Inflammatory macrophage treated with lipopolysaccharide for 4 hours (primary cell): Measurements from ENCODE around the gene TNS3.

Experiments
- DNase-seq: peaks from one replicate; pipeline ENCODE4 v3.0.0-alpha.2; 2020

The TNS3 gene

DNA sequence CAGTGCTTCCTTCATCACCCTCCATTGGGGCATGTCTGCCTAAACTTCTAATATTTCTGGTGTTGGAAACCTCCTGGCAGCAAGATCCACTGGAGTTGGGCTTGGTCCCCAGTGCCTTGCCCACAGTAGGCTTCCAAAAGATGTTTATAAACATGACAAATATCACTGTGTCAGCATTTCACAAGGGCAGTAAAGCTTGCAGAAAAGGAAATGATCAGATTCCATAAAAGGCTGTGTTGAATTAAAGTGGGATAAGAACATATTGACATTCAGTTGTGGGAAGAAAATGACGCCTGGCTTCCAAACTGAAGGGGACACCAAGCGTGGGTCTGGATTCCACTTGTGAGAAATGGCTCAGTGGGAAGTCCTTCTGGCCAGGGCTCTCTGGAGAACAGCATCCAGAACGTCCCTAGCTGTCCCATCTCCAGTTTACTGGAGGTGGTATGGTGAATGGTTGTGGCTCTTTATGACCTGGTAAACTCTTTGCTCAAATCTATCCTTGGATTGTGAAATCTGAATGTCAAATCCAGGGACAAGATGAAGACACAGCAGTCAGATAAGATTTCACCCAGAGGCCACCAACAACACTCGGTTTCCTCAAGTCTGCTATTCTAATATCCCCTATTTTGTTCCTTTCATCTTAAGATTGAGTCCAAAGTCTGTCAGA, 287.2 kb downstream of the TNS3 start:
- DNase-seq: no peak

DNA sequence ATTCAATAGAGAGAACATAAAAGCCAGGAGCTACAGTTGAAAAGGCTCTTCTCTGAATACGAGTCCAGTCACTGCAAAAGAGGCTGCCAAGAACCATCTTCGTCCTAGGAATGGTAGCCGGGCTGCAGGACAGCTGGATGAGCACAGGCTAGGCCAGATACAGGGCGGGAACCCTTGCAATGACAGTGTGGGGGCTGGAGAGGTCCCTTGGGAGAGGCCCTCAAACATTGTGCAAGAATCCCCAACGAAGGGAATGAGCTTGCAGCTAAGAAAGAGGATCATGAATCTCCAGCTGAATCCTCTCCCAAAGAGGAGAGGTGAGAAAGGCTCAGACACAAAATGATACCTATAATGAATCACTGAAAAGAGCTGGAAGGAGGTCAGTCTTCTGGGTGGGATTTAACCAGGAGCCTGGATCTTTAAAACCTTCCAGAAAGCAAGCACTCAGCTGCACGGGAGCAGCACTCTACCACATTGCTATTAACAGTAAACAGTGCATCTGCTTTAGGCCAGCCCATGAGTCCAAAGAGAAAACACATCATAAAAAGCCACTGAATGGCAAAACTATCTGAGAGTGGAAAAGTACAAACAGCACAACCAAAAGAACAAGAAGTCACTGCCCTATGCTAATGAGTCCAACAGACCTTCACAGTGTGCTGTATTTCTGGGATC, 287.9 kb downstream of the TNS3 start:
- peak; percentile 27 for DNase-seq

DNA sequence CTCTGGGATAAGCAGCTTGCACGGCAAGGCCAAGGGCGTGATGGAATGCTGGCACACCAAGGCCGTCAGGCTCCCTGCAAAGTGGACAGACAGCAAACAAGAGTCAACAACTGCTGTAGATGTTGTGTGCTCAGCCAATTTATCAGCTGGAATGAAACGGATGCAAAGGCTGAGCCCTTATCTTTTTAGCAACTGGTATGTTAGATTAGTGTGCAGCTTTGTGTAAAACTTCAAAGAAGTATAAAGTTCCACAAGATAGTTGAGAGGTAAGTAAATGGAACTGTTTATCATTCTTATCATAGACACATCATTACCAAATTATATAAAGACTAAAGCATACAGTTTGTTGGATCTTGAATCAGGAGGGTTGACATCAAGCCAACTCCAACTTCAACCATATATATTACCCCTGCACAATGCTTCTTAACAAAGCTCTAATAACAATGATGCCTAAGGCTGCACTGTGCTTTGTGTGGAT, 289.0 kb downstream of the TNS3 start:
- no peak for DNase-seq

DNA sequence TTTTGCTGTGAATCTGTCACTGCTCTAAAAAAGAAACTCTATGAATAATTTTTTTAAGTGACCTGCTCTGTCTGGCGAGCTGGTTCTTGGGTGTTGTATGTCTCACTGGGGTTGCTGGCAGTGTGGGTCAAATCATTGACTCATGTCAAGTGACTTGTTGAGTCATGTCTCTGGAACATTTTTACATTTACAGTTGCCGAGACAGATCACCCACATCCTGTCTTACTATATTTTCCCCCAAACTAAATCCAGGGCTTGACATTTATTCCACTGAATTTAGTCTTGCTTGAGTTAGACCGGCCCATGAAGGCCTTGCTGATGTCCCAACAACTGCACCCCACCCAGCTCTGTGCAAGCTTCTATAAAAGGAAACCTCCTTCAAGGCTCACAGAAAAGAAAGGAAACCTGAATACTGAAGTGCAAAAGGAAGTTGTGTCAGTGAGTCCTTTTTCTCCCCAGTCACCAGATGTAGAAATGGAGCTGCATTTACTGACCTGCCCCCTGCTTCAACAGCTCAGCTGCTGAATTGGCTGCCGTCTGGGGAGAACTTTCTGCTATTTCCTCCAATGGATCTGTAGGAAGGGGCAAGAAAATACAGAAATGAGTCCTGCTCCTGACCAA, 290.3 kb downstream of the TNS3 start:
- peak; percentile 97 for DNase-seq

DNA sequence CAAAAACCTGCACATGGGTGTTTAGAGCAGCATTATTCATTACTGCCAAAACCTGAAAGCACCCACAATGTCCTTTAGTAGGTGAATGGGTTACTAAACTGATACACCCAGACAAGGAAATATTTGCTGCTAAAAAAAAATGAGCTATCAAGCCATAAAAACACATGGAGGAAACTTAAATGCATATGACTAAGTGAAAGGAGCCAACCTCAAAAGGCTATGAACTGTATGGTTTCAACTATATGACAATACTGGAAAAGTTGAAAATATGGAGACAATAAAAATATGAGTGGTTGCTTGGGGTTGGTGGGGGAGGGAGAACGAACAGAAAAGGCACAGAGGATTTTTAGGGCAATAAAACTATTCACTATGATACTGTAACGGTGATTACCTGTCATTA, 291.0 kb downstream of the TNS3 start:
- no peak for DNase-seq

DNA sequence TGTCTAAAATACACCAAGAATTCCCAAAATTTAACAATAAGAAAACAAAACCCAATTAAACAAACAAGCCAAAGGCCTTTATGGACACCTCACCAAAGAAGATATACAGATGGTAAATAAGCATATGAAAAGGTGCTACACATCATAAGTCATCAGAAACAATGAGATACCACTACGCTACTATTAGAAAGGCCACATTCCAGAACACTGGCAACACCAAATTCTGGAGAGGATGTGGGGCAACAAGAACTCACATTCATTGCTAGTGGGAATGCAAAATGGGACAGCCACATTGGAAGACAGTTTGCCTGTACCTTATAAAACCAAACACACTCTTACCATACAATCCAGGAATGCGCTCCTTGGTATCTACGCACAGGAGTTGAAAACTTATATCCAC, 291.4 kb downstream of the TNS3 start:
- DNase-seq: no peak

DNA sequence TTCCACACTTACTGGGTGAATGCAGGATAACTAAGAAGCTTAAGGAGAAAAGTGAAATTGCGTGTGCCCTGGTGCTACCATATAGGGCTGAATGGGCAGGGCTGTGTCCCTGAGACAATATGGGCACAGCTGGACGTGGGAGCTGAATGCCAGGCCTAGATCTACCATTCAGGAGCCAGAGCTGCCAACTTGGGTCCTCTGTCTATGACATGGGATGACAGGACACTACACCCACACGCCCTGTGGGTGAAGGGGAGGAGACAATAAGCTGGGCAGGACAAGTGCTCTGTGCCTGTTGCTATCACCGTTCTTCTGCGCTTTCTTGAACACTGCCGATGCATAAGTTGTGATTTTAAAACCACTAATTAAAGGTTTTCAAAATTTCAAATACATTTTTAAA, 293.9 kb downstream of the TNS3 start:
- DNase-seq: peak; percentile 35

DNA sequence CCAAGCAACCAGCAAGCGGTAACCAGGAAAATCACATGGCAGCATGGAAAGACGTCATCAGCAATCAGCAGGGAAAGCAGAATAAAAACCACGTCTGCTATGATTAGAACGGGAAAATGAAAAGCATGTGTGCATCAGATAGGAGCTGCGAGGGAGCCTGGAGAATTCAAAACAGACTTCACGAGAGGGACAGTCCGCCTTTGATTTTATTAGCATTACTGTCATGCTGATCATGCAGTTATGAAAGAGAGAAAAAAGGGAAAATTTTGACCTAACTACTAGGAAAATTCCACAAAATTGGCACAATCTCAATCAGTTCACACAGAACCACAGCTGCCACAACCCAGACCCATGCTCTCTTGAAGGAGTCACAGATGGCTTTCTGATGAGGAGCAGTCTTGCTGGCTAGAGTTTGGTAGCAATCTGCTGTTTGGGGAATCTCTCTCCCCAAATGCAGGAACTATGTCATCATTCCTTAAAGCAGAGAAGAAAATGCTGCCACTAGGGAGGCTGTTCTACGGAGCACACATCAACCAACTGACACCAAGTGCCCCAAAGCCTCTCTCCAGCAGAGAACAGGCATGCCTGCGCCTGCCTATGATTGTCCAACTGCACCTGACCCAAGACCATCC, 295.9 kb downstream of the TNS3 start:
- no peak for DNase-seq

DNA sequence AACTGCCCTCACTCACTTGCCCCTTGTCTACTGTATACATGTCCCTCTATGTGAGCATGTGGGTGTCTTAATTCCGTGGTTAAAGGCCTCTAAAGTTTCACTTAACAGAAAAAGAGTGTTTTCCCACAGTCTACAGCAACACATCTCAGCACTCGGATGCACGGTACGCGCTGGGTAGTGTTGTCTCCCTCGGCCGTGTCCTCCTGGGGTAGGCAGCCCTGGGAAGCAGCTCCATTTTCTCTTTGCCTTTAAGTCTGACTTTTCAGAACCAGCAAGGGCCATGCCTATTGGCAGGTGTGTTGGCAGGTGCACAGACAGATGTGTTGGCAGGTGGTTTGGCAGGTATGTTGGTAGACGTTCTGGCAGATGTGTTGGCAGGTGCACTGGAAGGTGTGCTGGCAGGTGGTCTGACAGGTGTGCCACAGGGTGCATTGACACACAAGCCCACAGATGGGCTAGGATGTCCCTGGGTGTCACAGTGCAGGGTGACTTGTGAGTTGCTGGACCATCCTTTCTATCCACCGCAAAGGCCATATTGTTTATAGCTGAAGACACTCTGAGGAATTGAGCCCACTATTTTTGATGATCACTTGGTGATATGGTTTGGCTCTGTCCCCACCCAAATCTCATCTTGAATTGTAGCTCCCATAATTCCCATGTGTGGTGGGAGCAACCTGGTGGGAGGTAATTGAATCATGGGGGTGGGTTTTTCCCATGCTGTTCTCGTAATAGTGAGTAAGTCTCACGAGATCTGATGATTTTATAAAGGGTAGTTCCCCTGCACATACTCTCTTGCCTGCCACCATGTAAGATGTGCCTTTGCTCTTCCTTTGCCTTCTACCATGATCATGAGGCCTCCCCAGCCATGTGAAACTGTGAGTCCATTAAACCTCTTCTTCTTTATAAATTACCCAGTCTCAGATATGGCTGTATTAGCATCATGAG, 296.9 kb downstream of the TNS3 start:
- peak; percentile 33 for DNase-seq

DNA sequence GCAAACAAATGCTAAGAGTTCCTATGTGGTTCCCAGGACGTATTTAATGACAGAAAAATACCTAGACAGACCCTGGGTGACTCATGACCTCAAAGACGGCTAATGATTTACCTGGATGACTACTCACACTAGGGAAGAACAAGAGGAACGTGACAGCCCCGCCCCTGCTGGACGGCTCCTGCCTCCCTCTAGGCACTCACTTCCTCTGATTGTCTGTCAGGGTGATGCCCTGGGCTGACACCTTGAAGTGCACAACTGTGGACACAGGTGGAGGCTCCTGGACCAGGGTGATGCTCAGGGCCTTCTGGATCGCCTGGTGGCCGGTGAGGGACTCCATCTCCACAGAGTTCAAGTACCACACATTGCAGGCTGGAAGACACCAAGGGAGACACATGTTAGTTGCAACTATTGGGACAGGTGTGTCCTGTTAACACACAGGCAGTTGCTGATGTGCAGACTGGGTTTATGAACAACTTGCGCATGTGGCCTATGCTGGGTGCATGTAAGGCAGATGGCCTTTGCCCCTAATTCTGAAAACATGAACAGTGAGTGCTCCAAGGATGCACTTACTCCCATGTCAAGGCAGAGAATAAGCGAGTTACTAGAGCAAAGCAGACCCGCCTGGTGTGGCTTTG, 298.3 kb downstream of the TNS3 start:
- DNase-seq: no peak

DNA sequence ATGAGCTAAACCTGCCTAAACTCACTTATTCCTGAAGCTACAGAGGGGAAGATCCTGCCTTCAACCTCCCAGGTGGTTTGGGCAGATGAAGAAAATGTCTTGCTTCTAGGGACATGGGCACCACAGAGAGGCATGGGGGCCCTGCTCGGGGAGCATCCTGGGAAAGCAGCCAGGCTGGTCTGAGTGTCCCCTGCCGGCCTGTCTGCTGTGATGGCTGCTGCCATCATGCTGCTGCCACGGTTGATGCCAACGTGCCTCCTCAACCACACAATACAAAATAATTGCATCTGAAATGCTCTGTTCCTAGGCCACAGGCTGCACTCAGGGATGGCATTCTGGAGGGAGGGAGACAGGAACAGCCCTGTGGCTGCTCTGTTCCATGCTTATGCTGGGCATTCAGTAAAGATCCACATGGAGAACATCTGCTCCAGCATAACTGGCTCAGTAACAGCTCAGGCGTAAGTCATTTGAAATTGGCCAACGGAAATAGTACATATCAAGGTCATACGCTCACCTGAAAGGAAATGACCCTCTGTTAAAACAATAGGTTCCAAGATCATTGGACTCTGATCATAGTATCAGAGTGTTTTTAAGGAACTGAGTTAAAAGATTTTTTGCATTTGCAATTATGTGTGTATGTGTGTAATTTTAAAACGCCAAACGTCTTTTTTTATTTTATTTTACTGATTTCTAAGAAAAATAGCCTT, 299.0 kb downstream of the TNS3 start:
- DNase-seq: no peak

DNA sequence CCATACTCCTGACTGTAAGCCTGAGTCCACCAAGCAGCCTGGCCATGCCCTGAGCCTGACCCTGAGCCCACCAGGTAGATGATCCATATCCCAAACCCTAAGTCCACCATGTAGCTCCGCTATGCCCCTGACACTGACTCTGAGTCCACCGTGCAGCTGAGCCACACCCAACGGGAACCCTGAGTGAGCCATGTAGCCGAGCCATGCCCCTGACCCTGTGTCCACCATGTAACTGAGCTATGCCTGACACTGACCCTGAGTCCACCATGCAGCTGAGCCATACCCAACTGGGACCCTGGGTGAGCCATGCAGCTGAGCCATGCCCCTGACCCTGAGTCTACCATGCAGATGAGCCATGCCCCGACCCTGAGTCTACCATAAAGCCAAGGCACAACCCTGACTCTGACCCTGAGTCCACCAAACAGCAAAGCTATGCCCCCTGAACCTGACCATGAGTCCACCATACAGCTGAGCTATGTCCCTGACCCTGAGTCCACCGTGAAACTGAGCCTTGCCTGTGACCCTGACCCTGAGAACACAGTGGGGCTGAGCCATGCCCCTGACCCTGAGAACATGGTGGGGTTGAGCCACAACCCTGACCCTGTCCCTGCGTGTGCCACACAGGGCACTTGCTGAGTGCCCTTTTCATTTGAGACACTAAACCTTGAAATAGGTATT, 299.8 kb downstream of the TNS3 start:
- DNase-seq: no peak

DNA sequence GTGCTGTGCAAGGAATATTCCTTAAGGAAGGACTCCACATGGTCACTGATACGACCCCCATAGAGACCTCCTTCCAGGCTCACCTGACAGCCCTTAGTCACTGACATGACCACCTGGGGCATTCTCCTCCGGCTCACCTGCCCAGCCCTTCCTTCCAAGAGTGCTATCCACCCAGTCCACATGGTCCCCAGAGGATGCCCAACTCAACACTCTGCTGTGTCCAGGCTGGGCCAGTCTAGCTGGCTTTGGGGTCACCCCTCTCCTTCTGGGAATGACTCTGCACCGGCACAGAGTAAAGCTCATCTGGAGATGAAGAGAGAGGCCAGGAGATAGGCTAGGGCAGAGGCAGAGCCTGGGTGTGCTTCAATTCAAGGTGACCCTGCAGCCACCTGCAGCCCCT, 300.8 kb downstream of the TNS3 start:
- DNase-seq: no peak

DNA sequence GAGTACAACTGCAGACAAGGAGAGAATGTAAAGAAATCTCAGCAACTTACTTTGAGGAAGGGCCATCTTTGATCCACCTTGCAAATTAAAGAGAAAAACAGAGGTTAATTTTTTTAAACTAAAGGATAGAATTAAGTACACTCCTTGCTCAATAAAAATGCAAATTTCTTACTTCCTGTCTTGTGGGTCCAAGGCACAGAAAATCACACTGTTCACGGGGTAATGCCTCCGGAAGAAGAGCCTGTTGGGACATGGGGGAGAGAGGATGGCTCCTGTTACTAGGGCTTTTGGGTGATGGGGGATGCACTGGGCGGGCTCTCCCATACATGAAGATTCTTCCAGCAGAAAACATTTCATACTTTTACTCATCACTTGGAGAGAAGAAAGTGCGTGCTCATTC, 301.8 kb downstream of the TNS3 start:
- DNase-seq: peak; percentile 7

DNA sequence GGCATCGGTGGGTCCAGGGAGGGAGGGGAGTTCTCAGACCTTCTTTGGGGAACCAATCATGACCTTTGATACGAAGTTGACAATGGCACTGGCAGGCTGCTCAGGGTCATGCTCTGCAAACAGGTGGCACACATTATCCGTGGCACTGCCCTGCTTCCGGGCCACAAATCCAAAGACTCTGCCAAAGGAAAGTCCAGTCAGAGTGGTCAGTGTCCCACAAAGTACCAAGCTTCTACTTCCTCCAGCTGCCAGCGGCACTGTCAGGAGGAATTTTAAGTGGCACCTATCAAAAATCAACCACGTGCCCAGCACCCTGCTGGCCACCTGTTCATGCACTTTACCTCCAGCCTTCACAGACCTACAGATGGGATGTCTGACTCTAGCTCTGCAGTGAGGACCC, 303.9 kb downstream of the TNS3 start:
- no peak for DNase-seq

DNA sequence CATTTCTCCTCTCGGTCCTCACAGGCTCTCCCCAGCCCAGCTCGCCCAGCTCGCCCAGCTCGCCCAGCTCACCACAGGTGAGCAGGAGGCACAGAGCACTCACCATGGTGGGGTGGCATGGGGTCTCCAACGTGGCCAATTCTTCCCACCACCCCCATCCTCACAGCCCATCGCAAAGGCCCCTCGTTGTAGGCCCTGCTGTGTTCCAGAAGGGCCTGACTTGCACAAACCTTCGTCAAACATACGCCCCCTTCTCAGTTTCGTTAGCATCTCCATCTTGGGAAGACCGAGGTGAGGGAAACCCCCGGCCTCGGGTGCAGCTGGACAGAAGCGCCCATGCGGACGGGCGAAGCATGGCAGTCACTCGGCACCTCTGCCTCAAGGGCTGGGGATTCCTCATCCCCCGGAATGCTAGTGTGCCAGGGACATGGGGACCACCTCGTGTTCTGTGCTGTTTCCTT, 304.6 kb downstream of the TNS3 start:
- DNase-seq: no peak

DNA sequence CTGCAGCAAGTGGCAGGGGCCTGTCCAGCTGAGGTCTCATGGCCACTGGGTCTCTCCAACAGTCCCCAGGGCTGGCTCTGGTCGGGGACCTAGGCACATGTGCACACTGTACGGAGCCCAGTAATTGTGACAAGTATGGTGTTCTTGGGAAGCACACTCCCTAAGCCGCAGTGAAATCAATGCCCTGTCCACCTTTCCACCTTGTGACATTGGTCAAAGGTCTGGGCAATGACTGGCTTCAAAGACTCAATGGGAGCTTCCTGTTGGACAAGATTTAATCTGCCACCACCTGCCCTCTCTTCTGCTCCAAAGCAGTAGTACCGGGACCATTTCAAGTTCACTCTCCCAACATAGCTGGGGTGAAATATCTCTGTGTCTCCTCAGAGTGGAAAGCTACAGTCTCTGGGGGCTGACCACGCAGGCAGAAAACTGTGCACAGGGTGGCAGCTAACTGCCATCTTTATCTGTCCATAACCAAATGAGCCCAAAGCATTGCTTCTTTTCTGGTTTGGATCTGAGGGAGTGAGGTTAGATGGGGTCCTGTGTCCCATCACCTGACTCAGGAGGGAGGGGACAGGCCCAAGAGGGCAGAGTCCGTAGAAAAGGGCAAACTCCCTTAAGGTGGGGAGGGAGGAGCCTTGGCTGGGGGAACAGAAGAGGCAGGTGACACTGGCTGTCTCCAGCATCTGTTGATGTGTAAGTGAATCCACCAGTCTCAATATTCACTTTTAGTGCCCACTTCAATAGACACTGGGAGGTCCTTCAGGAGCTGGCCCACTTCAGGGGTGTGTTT, 307.7 kb downstream of the TNS3 start:
- no peak for DNase-seq

DNA sequence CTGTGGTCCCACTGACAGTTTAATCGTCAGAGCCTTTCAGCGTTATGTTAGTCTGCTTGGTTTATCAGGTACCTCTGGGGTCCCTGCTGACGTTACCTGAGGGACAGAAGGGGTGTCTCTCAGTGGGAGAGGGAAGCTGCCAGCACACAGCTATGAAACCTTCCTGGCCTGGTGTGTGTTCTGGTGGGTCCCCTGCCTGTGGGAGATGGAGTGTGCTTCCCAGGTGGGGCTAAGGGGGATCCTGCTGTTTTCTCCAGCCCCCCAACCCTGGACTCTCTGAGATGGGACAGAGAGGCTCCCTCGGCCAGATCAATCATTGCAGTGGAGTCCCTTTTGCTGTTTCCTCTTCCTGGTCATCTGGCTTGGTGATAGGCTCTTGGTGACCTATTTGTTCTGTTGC, 308.8 kb downstream of the TNS3 start:
- DNase-seq: no peak

DNA sequence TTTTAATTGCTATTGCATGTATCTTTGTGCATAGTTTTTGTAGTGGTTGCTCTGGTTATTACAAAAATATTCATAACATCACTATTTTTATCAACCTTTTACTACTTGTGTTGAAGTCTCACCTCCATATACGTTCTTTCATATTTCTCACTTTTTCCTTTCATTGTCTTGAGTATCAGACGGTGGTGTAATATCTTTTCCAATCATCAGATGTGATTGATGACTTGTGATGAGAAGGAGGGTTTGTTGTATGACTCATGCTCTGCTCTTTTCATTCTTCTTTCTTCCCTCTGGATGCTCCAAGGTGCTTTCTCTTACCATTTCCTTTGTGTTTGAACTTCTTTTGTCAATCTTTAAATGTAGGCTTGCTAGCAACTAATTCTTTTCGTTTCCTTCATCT, 310.2 kb downstream of the TNS3 start:
- DNase-seq: no peak
